Measurements from ENCODE around the gene C2CD4B. TPM values are rescaled to one million over a fixed set of nuclear protein-coding genes. Genes with fewer than 3 reads are reported as not detected.
A peak's percentile ranks its signal among the peaks of the same experiment; 100 is the strongest.

Gene C2CD4B
- total and polyA plus RNA-seq, 2 experiments from 2014 or later: not detected

DNA sequence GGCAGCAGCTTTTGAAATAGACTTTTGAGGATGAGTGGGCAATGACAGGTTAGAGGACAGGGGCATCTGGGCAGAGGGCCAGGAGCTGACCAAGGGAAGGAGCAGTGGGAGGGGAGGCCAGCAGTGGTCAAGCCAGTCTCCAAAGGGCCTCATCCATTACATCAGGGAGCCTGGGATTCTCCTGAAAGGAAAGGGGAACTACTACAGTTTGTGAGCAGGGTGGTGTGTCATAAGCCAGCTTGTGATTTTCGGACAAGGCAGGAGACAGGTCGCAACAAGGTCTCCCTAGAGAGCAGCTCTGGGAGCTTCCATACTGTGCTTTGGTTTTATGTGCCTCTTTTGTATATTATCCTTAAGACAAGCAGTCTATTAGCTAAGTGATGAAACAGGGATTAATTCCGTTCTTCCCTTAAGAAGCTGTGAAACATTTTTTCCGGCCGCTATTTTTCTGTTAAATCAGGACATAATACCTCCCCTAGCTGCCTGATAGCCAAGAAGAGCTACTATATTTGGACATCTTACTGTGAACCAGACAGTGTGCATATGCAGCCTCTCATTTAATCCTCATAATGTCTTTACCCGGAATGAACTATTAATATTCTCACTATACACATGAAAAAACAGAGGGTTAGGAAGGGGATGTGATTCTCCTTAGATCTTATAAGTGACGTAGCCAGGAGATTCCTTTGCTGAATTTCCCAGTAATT is 46.4 kb downstream of the C2CD4B start:
- Histone ChIP-seq H3K27ac (peak overlapping the region; percentile 95), H3K4me2 (ENCODE audit: unreplicated experiment) (peak overlapping the region; percentile 92), H2AFZ (peak overlapping the region; percentile 80), H3K4me3 (peak overlapping the region; percentile 65), H3K9me2 (ENCODE audit: insufficient read depth) (no peaks in the 10 kb centered on the region), H4K20me1 (ENCODE audit: insufficient read depth) (no peaks in the 10 kb centered on the region), H3K27me3 (replicated peaks; ENCODE audit: insufficient read depth) (no peaks in the 10 kb centered on the region), H3K79me2 (ENCODE audit: insufficient read depth) (no peaks in the 10 kb centered on the region), H3K36me3 (ENCODE audit: low read depth) (no peaks in the 10 kb centered on the region), H3K9ac (peak overlapping the region; percentile 79), H3F3A (ENCODE audit: insufficient read depth) (peaks cover 24% of the 10 kb centered on the region), H3K9me3 (ENCODE audit: low read depth) (no peaks in the 10 kb centered on the region), H3K4me1 (ENCODE audit: insufficient read depth) (peaks cover 11% of the 10 kb centered on the region)
- 8 to 10% methylated on average over 7 of the region's 7 CpGs for WGBS, 2 experiments (ENCODE audit: low coverage in 1 of 2, low lambda C conversion rate in 2 of 2, missing lambda C conversion rate in 2 of 2)
- in situ Hi-C loops (cut with MboI): no loop called here
- no peak for TF ChIP-seq EZH2 (IDR thresholded peaks at IDR 0.05; ENCODE audit: insufficient read depth, poor library complexity, severe bottlenecking)
- TF ChIP-seq EZH2phosphoT487 (IDR thresholded peaks at IDR 0.05; ENCODE audit: insufficient read depth, low read depth): no peak
- DNase-seq: peak; percentile 56

DNA sequence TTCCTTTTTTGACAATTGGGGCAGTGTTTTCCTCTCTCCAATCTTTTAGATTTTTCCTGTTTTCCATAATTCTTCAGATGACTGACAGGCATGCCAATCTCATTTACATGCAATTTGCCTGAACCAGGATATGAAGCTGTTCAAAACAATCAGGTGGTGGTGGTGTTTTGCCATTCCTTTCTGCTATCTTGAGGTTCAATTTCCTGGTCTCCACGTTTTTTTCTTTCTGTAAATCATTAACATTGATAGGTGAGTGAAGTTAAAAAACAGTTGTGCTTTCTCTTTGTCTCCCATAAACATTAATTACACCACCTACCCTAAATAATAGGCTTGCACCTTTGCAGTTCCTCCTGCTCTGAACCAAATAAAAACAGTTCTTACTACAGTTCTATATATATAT is 49.2 kb downstream of the C2CD4B start:
- Histone ChIP-seq H3K4me1 (ENCODE audit: insufficient read depth) (peaks cover 22% of the 10 kb centered on the region), H4K20me1 (ENCODE audit: insufficient read depth) (no peaks in the 10 kb centered on the region), H3K36me3 (ENCODE audit: low read depth) (no peaks in the 10 kb centered on the region), H3K9me2 (ENCODE audit: insufficient read depth) (no peaks in the 10 kb centered on the region), H3F3A (ENCODE audit: insufficient read depth) (peaks cover 33% of the 10 kb centered on the region), H2AFZ (no peak overlapping the region), H3K27ac (no peak overlapping the region), H3K9me3 (ENCODE audit: low read depth) (no peaks in the 10 kb centered on the region), H3K9ac (no peak overlapping the region), H3K4me2 (ENCODE audit: unreplicated experiment) (no peak overlapping the region), H3K27me3 (replicated peaks; ENCODE audit: insufficient read depth) (no peaks in the 10 kb centered on the region), H3K79me2 (ENCODE audit: insufficient read depth) (no peaks in the 10 kb centered on the region), H3K4me3 (no peak overlapping the region)
- DNase-seq: no peak
- TF ChIP-seq EZH2 (IDR thresholded peaks at IDR 0.05; ENCODE audit: insufficient read depth, poor library complexity, severe bottlenecking) (no peak), EZH2phosphoT487 (IDR thresholded peaks at IDR 0.05; ENCODE audit: insufficient read depth, low read depth) (no peak)
- WGBS, 2 experiments (ENCODE audit: low coverage in 1 of 2, low lambda C conversion rate in 2 of 2, missing lambda C conversion rate in 2 of 2): 47 to 57% methylated on average over 1 of the region's 1 CpG
- in situ Hi-C loops (cut with MboI): no loop called here

Other genes with a start within 250 kb of the C2CD4B start
- 21.7 and 23.8 TPM in 2 replicates for gene VPS13C, start 104.8 kb downstream of the C2CD4B start, total RNA-seq (2014; rRNA removed; shearing (Covaris generic))
- gene VPS13C, start 104.8 kb downstream of the C2CD4B start, polyA plus RNA-seq (2016; fragmentation: Nextera tagmentation; extraction: Ambion mirVana): 8.0 and 8.7 TPM in 2 replicates
- gene C2CD4A, start 98.3 kb downstream of the C2CD4B start, total RNA-seq (2014; rRNA removed; shearing (Covaris generic)): not detected in 2 replicates
- gene C2CD4A, start 98.3 kb downstream of the C2CD4B start, polyA plus RNA-seq (2016; fragmentation: Nextera tagmentation; extraction: Ambion mirVana): not detected in 2 replicates
- gene TLN2, start 225.3 kb upstream of the C2CD4B start, total RNA-seq (2014; rRNA removed; shearing (Covaris generic)): 24.1 and 31.2 TPM in 2 replicates
- gene TLN2, start 225.3 kb upstream of the C2CD4B start, polyA plus RNA-seq (2016; fragmentation: Nextera tagmentation; extraction: Ambion mirVana): 14.3 and 18.3 TPM in 2 replicates

Data from GM23248 (cell line).